NCI-H774 (cell line): ENCODE data around the gene SLC18B1.

Experiments
- DNase-seq: peaks from one replicate; lab custom pipeline; 2025; lab: John Stamatoyannopoulos, UW

The SLC18B1 gene

GRCh38 chr6:132741281-132741680 lies 57.2 kb downstream of the SLC18B1 start:
- DNase-seq, result no peak

- no peak for DNase-seq
Measured at GRCh38 chr6:132736239-132736638, 62.2 kb downstream of the SLC18B1 start.

- DNase-seq, result peak; percentile 44
Measured at GRCh38 chr6:132734694-132735236, 63.7 kb downstream of the SLC18B1 start.

- DNase-seq, result no peak
Measured at GRCh38 chr6:132733814-132734213, 64.6 kb downstream of the SLC18B1 start.

- DNase-seq, result no peak
Measured at GRCh38 chr6:132733283-132733682, 65.2 kb downstream of the SLC18B1 start.

- no peak for DNase-seq
Measured at GRCh38 chr6:132731086-132731485, 67.4 kb downstream of the SLC18B1 start.

GRCh38 chr6:132730560-132730959 lies 67.9 kb downstream of the SLC18B1 start:
- DNase-seq, result no peak

- DNase-seq, result no peak
Measured at GRCh38 chr6:132728616-132729015, 69.8 kb downstream of the SLC18B1 start.

- DNase-seq, result no peak
Measured at GRCh38 chr6:132726608-132726975, 71.8 kb downstream of the SLC18B1 start.

- no peak for DNase-seq
Measured at GRCh38 chr6:132725947-132726607, 72.4 kb downstream of the SLC18B1 start.

- peak; percentile 38 for DNase-seq
Measured at GRCh38 chr6:132725471-132725870, 73.0 kb downstream of the SLC18B1 start.

GRCh38 chr6:132719736-132720448 lies 78.5 kb downstream of the SLC18B1 start:
- DNase-seq, result no peak
